A673 (cell line): ENCODE data around the gene DEAF1. TPM values are rescaled to one million over a fixed set of nuclear protein-coding genes. Genes with fewer than 3 reads are reported as not detected.

Experiments
- BruUV-seq: library from RNA; stranded (reverse); fragments of 400-500 nt; replicated peaks from 2 replicates; lab custom pipeline; 2021; lab: Mats Ljungman, UMichigan
- CTCF ChIA-PET: fragments of 300-600 bp; sonication (Branson Sonifier 250); formaldehyde crosslinking; loops from one replicate; lab custom pipeline; 2022; ENCODE audit warnings: antibody characterized with exemption; lab: Charles Lee
- POLR2A ChIA-PET: fragments of 300-600 bp; sonication (Branson Sonifier 250); formaldehyde crosslinking; loops from one replicate; lab custom pipeline; 2022; ENCODE audit warnings: antibody characterized with exemption; ENCODE audit not compliant: low non-redundant PET; lab: Charles Lee
- DNase-seq: peaks from one replicate; pipeline ENCODE4 v3.0.0-alpha.2; 2015; ENCODE audit warnings: low spot score
- H3K27ac ChIP-seq: fragments of 200-600 bp; sonication (generic); 2 replicates; pipeline ENCODE4 v1.5.1; 2016; ENCODE audit warnings: mixed run types, low read depth, mild to moderate bottlenecking, mixed read lengths, antibody characterized with exemption, low read length; ENCODE audit not compliant: poor library complexity, severe bottlenecking
- H3K27me3 ChIP-seq: fragments of 200-600 bp; sonication (generic); replicated peaks from 2 replicates; pipeline ENCODE4 v1.6.1; 2017; ENCODE audit warnings: mixed run types, low read depth, mild to moderate bottlenecking, mixed read lengths, antibody characterized with exemption, low read length; ENCODE audit not compliant: insufficient read depth, poor library complexity
- H3K36me3 ChIP-seq: fragments of 200-600 bp; sonication (generic); 2 replicates; pipeline ENCODE4 v1.6.1; 2016; ENCODE audit warnings: mixed run types, mild to moderate bottlenecking, mixed read lengths, antibody characterized with exemption, low read length; ENCODE audit not compliant: insufficient read depth, poor library complexity, severe bottlenecking
- H3K4me1 ChIP-seq: fragments of 200-600 bp; sonication (generic); 2 replicates; pipeline ENCODE4 v1.6.1; 2017; ENCODE audit warnings: mixed run types, mild to moderate bottlenecking, mixed read lengths, antibody characterized with exemption, low read length; ENCODE audit not compliant: insufficient read depth, poor library complexity, severe bottlenecking
- H3K4me3 ChIP-seq: fragments of 200-600 bp; sonication (generic); 2 replicates; pipeline ENCODE4 v1.5.1; 2016; ENCODE audit warnings: low read depth, mixed run types, mild to moderate bottlenecking, mixed read lengths, low read length; ENCODE audit not compliant: poor library complexity, severe bottlenecking
- H3K9me3 ChIP-seq: fragments of 200-600 bp; sonication (generic); 2 replicates; pipeline ENCODE4 v1.6.1; 2016; ENCODE audit warnings: mixed run types, low read depth, mild to moderate bottlenecking, mixed read lengths, antibody characterized with exemption, low read length; ENCODE audit not compliant: poor library complexity, severe bottlenecking
- CTCF ChIP-seq: fragments of 300-800, 200-600 bp; sonication (generic); conservative IDR thresholded peaks from 2 replicates; pipeline ENCODE4 v1.5.1; 2017; ENCODE audit warnings: low read depth, mild to moderate bottlenecking, antibody characterized with exemption, low read length, moderate library complexity, mixed read lengths
- EZH2 ChIP-seq: fragments of 200-600 bp; sonication (generic); IDR thresholded peaks from 2 replicates; pipeline ENCODE4 v1.6.1; 2017; ENCODE audit warnings: borderline replicate concordance, low read depth, mild to moderate bottlenecking, mixed read lengths, antibody characterized with exemption, low read length; ENCODE audit not compliant: poor library complexity, severe bottlenecking
- intact Hi-C: fragments of 100-400 bp; cut with micrococcal nuclease; formaldehyde crosslinking; loops from one replicate; pipeline ENCODE4 v1.10.0; 2022; ENCODE audit not compliant: unreplicated experiment
- total RNA-seq: library from RNA; stranded (reverse); gene quantifications from 2 replicates; pipeline ENCODE4 v1.2.3, GENCODE V29; 2021

The DEAF1 gene
- total RNA-seq, 1 experiment from 2014 or later: 56.7 TPM

GRCh38 chr11:625636-626268, 69.3 kb downstream of the DEAF1 start:
- no peak for DNase-seq
- CTCF ChIA-PET: no interaction called here
- BruUV-seq: no TSS peak

GRCh38 chr11:624705-625635, 70.1 kb downstream of the DEAF1 start, which contains the start of gene CDHR5:
Gene CDHR5, minus strand, starts transcription at chr11:624955. Its CDS starts 53 bp downstream, at chr11:624902.
- Histone ChIP-seq H3K36me3 (no peaks in the 10 kb centered on the region), H3K9me3 (no peaks in the 10 kb centered on the region), H3K4me3 (no peak within 1 kb of the TSS), H3K27ac (no peak within 1 kb of the TSS), H3K27me3 (no peaks in the 10 kb centered on the region), H3K4me1 (peaks cover 11% of the 10 kb centered on the region)
- ChIA-PET CTCF (no interaction called here), POLR2A (no interaction called here)
- no peak for TF ChIP-seq EZH2
- no peak for TF ChIP-seq CTCF
- intact Hi-C loops: no loop called here
- no TSS peak for BruUV-seq
- no peak for DNase-seq

More at GRCh38 chr11:625636-626268, 69.3 kb downstream of the DEAF1 start:
- H3K4me1 ChIP-seq: peaks cover 11% of the 10 kb centered on the region
- H3K36me3 ChIP-seq: no peaks in the 10 kb centered on the region
- H3K9me3 ChIP-seq: no peaks in the 10 kb centered on the region
- no peak overlapping the region for H3K4me3 ChIP-seq
- no peak for TF ChIP-seq EZH2
- no peak for TF ChIP-seq CTCF
- intact Hi-C loops: no loop called here
- H3K27ac ChIP-seq: no peak overlapping the region
- H3K27me3 ChIP-seq: no peaks in the 10 kb centered on the region
- POLR2A ChIA-PET: no interaction called here

GRCh38 chr11:623999-624704, 70.9 kb downstream of the DEAF1 start:
- ChIA-PET CTCF (no interaction called here), POLR2A (no interaction called here)
- no TSS peak for BruUV-seq

More at GRCh38 chr11:623999-624704, 70.9 kb downstream of the DEAF1 start:
- intact Hi-C loops: no loop called here
- Histone ChIP-seq H3K27me3 (no peaks in the 10 kb centered on the region), H3K36me3 (no peaks in the 10 kb centered on the region), H3K27ac (no peak overlapping the region), H3K9me3 (no peaks in the 10 kb centered on the region), H3K4me3 (no peak overlapping the region), H3K4me1 (peaks cover 10% of the 10 kb centered on the region)
- DNase-seq: no peak
- TF ChIP-seq EZH2: no peak
